Measurements from ENCODE around the gene RCSD1. TPM values are rescaled to one million over a fixed set of nuclear protein-coding genes. Genes with fewer than 3 reads are reported as not detected.
A peak's percentile ranks its signal among the peaks of the same experiment; 100 is the strongest.

Gene RCSD1
- total RNA-seq, 4 donors from 2014 or later = 1.8 to 21.3 (median 12.5) TPM

DNA sequence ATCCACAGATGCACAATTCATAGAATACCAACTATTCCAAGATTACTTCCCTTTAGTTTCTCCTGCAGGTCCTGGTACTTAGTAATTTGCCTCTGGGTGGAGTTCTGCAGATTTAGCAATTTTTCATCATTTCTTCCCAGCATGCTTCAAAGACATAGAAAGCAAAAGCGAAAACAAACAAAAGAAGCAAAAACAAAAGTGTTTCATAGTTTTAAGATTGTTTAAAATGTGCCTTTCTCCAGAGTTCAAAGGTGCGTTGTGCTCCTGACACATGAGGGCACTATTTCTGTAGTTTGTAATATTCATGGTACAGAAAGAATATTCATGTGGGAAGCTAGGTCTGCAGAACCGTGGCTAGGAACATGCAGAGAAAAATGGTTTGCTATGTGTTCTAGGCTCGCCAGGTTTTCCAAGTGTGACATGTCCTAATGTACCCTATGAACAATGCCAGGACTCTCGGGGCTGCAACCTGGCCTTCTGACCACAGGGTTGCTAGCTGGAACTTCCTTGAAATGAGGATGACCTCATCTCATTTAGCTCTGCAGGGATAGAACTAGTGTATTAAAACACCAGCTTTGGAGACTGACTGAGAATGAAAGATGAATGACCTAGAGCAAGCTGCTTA is 30.0 kb upstream of the RCSD1 start:
- H3K4me3 ChIP-seq = no peak overlapping the region
- H3K27me3 ChIP-seq = no peaks in the 10 kb centered on the region
- no peaks in the 10 kb centered on the region for H3K9me3 ChIP-seq
- no peak for TF ChIP-seq POLR2A (IDR thresholded peaks at IDR 0.05)
- TF ChIP-seq, protein P1, sequence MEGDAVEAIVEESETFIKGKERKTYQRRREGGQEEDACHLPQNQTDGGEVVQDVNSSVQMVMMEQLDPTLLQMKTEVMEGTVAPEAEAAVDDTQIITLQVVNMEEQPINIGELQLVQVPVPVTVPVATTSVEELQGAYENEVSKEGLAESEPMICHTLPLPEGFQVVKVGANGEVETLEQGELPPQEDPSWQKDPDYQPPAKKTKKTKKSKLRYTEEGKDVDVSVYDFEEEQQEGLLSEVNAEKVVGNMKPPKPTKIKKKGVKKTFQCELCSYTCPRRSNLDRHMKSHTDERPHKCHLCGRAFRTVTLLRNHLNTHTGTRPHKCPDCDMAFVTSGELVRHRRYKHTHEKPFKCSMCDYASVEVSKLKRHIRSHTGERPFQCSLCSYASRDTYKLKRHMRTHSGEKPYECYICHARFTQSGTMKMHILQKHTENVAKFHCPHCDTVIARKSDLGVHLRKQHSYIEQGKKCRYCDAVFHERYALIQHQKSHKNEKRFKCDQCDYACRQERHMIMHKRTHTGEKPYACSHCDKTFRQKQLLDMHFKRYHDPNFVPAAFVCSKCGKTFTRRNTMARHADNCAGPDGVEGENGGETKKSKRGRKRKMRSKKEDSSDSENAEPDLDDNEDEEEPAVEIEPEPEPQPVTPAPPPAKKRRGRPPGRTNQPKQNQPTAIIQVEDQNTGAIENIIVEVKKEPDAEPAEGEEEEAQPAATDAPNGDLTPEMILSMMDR (IDR thresholded peaks at IDR 0.05) = peak; percentile 31 to 70 (median 65)
- no peaks in the 10 kb centered on the region for H3K36me3 ChIP-seq
- intact Hi-C loops (cut with DNase I; ENCODE audit: low total_unique reads) = loop anchor here (10.0 kb wide), 1 partner anchor 85 kb away; no protein-coding TSS in a partner anchor
- no peak overlapping the region for H3K27ac ChIP-seq
- DNase-seq = peak in 1 of 2 donors; percentile 42
- H3K4me1 ChIP-seq = no peaks in the 10 kb centered on the region

DNA sequence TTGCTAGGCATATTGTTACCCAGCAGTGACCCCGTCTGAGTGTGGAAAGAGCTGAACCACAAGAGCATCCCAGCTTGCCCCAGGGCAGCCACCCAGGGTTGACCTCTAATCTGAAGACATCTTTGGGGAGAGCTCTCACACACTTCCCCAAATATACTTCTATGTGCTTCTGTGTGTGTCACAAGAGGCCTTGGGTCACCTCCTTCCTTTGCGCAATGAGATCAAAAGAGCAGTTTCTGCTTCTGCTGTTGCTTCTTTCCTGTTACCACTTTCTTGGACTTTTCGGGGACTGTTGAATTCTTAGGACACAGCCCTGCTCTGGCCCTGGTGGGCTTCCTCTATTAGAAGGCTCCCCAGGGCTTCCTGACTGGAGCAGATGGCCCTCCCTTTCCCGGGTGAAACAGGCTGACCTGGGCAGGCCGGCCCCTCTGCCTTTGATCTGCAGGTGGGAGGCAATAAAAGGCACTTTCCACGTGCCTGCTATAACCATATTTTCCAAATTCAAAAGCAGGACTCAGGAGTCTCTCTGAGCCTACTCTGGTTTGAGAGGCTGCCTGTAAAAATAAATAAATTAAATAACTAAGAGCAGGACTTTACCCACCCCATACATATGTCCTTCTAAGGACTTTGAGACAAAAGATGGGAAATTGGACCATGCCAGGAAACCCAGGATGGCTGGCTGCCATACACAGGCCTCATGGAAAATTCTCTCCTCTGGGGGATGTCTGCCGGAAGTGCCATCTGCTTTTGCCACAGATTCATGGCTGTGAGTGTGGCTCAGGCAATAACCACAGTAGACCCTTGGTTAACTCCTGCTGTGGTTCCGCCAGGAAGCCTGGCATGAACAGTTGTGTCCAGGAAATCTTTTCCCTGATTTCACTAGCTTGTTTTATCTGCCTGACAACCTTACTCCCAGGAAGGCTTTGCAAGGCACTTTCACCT is 28.3 kb upstream of the RCSD1 start:
- no peaks in the 10 kb centered on the region for H3K9me3 ChIP-seq
- TF ChIP-seq, protein P1 (IDR thresholded peaks at IDR 0.05) = no peak
- no peak for TF ChIP-seq POLR2A (IDR thresholded peaks at IDR 0.05)
- intact Hi-C loops (cut with DNase I; ENCODE audit: low total_unique reads) = loop anchor here (10.0 kb wide), 1 partner anchor 83 kb away; no protein-coding TSS in a partner anchor
- no peak overlapping the region for H3K4me3 ChIP-seq
- no peaks in the 10 kb centered on the region for H3K4me1 ChIP-seq
- peak; percentile 23 to 24 for DNase-seq
- H3K27me3 ChIP-seq = no peaks in the 10 kb centered on the region
- H3K27ac ChIP-seq = peak overlapping the region; percentile 16 to 45
- no peaks in the 10 kb centered on the region for H3K36me3 ChIP-seq

- no peaks in the 10 kb centered on the region for H3K9me3 ChIP-seq
- TF ChIP-seq POLR2A (IDR thresholded peaks at IDR 0.05) = no peak
- TF ChIP-seq, protein P1 (IDR thresholded peaks at IDR 0.05) = no peak
- no peak for DNase-seq
- H3K4me3 ChIP-seq = no peak overlapping the region
- no peak overlapping the region for H3K27ac ChIP-seq
- intact Hi-C loops (cut with DNase I; ENCODE audit: low total_unique reads) = loop anchor here (10.0 kb wide), 1 partner anchor 82 kb away; no protein-coding TSS in a partner anchor
- no peaks in the 10 kb centered on the region for H3K4me1 ChIP-seq
- no peaks in the 10 kb centered on the region for H3K36me3 ChIP-seq
- no peaks in the 10 kb centered on the region for H3K27me3 ChIP-seq
Measured at GRCh38 chr1:167602840-167603239, 27.2 kb upstream of the RCSD1 start.

DNA sequence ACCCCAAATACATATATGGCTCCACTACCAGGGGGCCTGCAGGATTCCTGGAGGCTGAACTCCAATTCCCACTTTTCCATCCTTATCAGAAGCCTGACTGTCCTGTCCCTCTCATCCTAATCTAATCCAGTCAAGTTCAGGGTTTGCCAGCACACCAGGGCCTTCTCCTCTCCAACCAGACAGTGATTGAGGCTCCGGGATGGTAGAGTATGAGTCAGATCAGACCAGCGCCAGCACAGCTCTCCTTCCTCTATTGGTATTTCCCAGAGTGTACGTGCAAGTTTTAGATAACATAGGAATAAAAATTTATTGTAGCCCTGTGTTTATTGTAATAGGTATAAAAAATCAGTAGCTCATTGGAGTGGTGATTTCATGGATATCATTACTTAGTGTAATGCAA is 24.5 kb upstream of the RCSD1 start:
- no peaks in the 10 kb centered on the region for H3K9me3 ChIP-seq
- H3K27me3 ChIP-seq = no peaks in the 10 kb centered on the region
- H3K27ac ChIP-seq = no peak overlapping the region
- no peaks in the 10 kb centered on the region for H3K36me3 ChIP-seq
- TF ChIP-seq POLR2A (IDR thresholded peaks at IDR 0.05) = no peak
- TF ChIP-seq, protein P1 (IDR thresholded peaks at IDR 0.05) = no peak
- intact Hi-C loops (cut with DNase I; ENCODE audit: low total_unique reads) = loop anchor here (10.0 kb wide), 1 partner anchor 79 kb away; no protein-coding TSS in a partner anchor
- DNase-seq = no peak
- H3K4me3 ChIP-seq = no peak overlapping the region
- no peaks in the 10 kb centered on the region for H3K4me1 ChIP-seq

GRCh38 chr1:167611983-167612382 is 18.0 kb upstream of the RCSD1 start:
- no peak for TF ChIP-seq POLR2A (IDR thresholded peaks at IDR 0.05)
- TF ChIP-seq, protein P1 (IDR thresholded peaks at IDR 0.05) = no peak
- Histone ChIP-seq H3K36me3 (no peaks in the 10 kb centered on the region), H3K9me3 (peaks cover 0 to 2% of the 10 kb centered on the region in 2 donors), H3K27me3 (no peaks in the 10 kb centered on the region), H3K27ac (no peak overlapping the region), H3K4me3 (no peak overlapping the region), H3K4me1 (no peaks in the 10 kb centered on the region)
- DNase-seq = no peak
- intact Hi-C loops (cut with DNase I; ENCODE audit: low total_unique reads) = no loop called here

Data from uterus (tissue), 4 donors.